Left forelimb (tissue), 1 donor: ENCODE results near the gene IFIT2.
"Not testable (repeated sequence)": the region's sequence is repeated elsewhere in the genome, so short reads cannot be mapped to it uniquely, and the experiment has no call there.

ENCODE experiments used
- DNase-seq: peaks from one replicate; pipeline ENCODE4 v3.0.0-alpha.2; 2018; ENCODE audit warnings: low spot score

The IFIT2 gene

GRCh38 chr10:89301721-89302445 is at the start of gene IFIT2:
Gene IFIT2 (plus strand): TSS chr10:89302046. CDS start chr10:89302124, 78 bp downstream.
- DNase-seq: peak; percentile 79

- no peak for DNase-seq
These were observed 49.6 kb upstream of the IFIT2 start for GRCh38 chr10:89252225-89252585.

- not testable (repeated sequence) for DNase-seq
These were observed 46.7 kb upstream of the IFIT2 start for GRCh38 chr10:89255091-89255579.

GRCh38 chr10:89255793-89256192 is 46.1 kb upstream of the IFIT2 start:
- DNase-seq: no peak

- DNase-seq: no peak
These were observed 45.5 kb upstream of the IFIT2 start for GRCh38 chr10:89256340-89256739.

- DNase-seq: no peak
These were observed 44.9 kb upstream of the IFIT2 start for GRCh38 chr10:89256962-89257361.

- no peak for DNase-seq
These were observed 44.3 kb upstream of the IFIT2 start for GRCh38 chr10:89257581-89257980.

GRCh38 chr10:89258881-89259280 is 43.0 kb upstream of the IFIT2 start:
- no peak for DNase-seq

- DNase-seq: no peak
These were observed 39.5 kb upstream of the IFIT2 start for GRCh38 chr10:89262086-89263051.

- DNase-seq: no peak
These were observed 38.8 kb upstream of the IFIT2 start for GRCh38 chr10:89263091-89263490.

GRCh38 chr10:89263531-89263930 is 38.3 kb upstream of the IFIT2 start:
- DNase-seq: no peak

- DNase-seq: no peak
These were observed 35.0 kb upstream of the IFIT2 start for GRCh38 chr10:89266721-89267453.

GRCh38 chr10:89269433-89270152 is 32.3 kb upstream of the IFIT2 start:
- no peak for DNase-seq

- DNase-seq: no peak
These were observed 31.7 kb upstream of the IFIT2 start for GRCh38 chr10:89270153-89270483.

GRCh38 chr10:89271532-89271931 is 30.3 kb upstream of the IFIT2 start:
- no peak for DNase-seq

GRCh38 chr10:89273680-89274079 is 28.2 kb upstream of the IFIT2 start:
- DNase-seq: no peak

GRCh38 chr10:89274928-89275327 is 26.9 kb upstream of the IFIT2 start:
- no peak for DNase-seq

- DNase-seq: no peak
These were observed 26.5 kb upstream of the IFIT2 start for GRCh38 chr10:89275383-89275782.

GRCh38 chr10:89278034-89278535 is 23.8 kb upstream of the IFIT2 start:
- DNase-seq: no peak

- no peak for DNase-seq
These were observed 22.9 kb upstream of the IFIT2 start for GRCh38 chr10:89278900-89279392.

- no peak for DNase-seq
These were observed 22.4 kb upstream of the IFIT2 start for GRCh38 chr10:89279421-89279869.
